ENCODE measurements around the gene ADAP1. TPM values are rescaled to one million over a fixed set of nuclear protein-coding genes. Genes with fewer than 3 reads are reported as not detected.
"Not testable (repeated sequence)": the region's sequence is repeated elsewhere in the genome, so short reads cannot be mapped to it uniquely, and the experiment has no call there.

ADAP1 gene, protein sequence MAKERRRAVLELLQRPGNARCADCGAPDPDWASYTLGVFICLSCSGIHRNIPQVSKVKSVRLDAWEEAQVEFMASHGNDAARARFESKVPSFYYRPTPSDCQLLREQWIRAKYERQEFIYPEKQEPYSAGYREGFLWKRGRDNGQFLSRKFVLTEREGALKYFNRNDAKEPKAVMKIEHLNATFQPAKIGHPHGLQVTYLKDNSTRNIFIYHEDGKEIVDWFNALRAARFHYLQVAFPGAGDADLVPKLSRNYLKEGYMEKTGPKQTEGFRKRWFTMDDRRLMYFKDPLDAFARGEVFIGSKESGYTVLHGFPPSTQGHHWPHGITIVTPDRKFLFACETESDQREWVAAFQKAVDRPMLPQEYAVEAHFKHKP
- total RNA-seq: 10 to 100 TPM in 1 of 2 donors, 1 to 10 TPM in 1; 2.3 to 23.7 TPM

DNA sequence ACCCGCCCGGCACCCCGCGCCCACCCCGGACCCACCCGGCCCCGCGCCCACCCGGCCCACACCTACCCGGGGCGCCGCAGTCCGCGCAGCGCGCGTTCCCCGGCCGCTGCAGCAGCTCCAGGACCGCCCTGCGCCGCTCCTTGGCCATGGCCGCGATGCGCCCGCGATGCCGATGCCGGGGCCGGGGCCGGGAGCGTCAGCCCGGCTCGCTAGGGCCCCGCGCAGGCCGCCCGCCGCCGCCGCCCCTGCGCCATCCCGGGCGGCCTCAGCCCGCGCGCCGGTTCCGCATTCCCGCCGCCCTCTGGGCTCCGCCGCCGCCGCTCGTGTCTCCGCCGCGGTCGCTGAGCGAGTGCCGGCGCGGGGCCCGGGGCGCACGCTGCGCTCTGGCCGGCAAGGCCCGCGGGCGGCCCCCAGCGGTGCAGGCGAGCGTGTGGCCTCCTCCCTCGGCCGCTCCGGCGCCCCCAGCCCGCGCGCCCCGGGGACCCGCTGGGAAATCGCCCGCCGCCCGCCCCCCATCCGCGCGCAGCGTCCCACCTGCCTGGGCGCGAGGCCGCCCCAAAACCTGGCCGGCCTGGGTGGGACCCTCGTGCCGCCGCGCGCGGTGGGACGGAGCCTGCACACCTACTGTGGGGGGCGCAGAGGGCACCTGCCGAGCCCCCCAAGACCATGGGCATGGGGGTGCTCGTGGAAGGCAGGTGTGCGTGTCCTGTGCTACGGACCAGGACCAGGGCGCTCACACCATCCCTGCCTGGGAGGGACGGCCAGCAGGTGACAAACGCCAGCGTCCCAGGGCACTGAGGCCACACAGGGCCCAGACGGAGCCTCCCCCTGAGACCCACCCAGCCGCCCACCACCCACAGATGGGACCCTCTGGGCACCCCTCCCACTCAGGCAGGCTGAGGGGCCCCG is at the start of gene ADAP1:
Gene ADAP1, minus strand, starts transcription at position 351 of the 909 bp plus-strand sequence. Its CDS starts 203 bp downstream, at position 148.
- Mint-ChIP-seq H3K27me3 (peaks cover 7% of the 10 kb centered on the region), H3K27ac (no peak within 1 kb of the TSS)
- peak; percentile 83 for ATAC-seq (replicated peaks)

DNA sequence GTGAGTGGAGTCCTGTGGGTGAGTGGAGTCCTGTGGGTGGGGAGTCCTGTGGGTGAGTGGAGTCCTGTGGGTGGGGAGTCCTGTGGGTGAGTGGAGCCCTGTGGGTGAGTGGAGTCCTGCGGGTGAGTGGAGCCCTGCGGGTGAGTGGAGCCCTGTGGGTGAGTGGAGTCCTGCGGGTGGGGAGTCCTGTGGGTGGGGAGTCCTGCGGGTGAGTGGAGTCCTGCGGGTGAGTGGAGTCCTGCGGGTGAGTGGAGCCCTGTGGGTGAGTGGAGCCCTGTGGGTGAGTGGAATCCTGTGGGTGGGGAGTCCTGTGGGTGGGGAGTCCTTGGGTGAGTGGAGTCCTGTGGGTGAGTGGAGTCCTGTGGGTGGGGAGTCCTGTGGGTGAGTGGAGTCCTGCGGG is 48.0 kb upstream of the ADAP1 start:
- H3K4me3 Mint-ChIP-seq, H3K27me3 Mint-ChIP-seq: not testable (repeated sequence)

More for the DNA sequence above, at the start of gene ADAP1:
- Mint-ChIP-seq H3K4me1 (no peaks in the 10 kb centered on the region), H3K36me3 (ENCODE audit: low read depth) (peaks cover 6% of the 10 kb centered on the region), H3K9me3 (no peaks in the 10 kb centered on the region), H3K4me3 (peak within 1 kb of the TSS; percentile 72)

DNA sequence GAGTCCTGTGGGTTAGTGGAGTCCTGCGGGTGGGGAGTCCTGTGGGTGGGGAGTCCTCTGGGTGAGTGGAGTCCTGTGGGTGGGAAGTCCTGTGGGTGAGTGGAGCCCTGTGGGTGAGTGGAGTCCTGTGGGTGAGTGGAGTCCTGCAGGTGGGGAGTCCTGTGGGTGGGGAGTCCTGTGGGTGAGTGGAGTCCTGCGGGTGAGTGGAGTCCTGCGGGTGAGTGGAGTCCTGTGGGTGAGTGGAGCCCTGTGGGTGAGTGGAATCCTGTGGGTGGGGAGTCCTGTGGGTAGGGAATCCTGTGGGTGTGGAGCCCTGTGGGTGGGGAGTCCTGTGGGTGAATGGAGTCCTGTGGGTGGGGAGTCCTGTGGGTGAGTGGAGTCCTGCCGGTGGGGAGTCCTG is 47.5 kb upstream of the ADAP1 start:
- ATAC-seq (replicated peaks); H3K27ac Mint-ChIP-seq; H3K36me3 Mint-ChIP-seq (ENCODE audit: low read depth); H3K27me3 Mint-ChIP-seq; H3K4me3 Mint-ChIP-seq; H3K4me1 Mint-ChIP-seq; H3K9me3 Mint-ChIP-seq: not testable (repeated sequence)

More for the DNA sequence above, 48.0 kb upstream of the ADAP1 start:
- not testable (repeated sequence) for ATAC-seq (replicated peaks); H3K9me3 Mint-ChIP-seq; H3K36me3 Mint-ChIP-seq (ENCODE audit: low read depth); H3K27ac Mint-ChIP-seq; H3K4me1 Mint-ChIP-seq

DNA sequence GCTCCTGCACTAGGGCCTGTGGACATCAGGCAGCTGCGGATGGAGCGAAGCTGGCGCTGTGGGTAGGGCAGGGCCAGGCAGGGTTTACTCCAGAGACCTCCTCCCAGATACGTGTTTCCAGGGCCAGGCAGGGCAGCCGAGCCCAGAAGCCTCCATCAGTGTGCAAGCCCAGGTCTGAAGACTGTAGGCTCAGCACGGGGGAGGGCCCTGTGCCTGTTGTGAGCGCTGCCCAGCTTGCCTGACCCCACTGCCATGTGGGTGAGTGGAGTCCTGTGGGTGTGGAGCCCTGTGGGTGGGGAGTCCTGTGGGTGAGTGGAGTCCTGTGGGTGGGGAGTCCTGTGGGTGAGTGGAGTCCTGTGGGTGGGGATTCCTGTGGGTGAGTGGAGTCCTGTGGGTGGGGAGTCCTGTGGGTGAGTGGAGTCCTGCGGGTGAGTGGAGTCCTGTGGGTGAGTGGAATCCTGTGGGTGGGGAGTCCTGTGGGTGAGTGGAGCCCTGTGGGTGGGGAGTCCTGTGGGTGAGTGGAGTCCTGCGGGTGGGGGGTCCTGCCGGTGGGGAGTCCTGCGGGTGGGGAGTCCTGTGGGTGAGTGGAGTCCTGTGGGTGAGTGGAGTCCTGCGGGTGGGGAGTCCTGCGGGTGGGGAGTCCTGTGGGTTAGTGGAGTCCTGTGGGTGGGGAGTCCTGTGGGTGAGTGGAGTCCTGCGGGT is 46.7 kb upstream of the ADAP1 start:
- H3K27me3 Mint-ChIP-seq; H3K4me1 Mint-ChIP-seq; H3K9me3 Mint-ChIP-seq; H3K4me3 Mint-ChIP-seq; H3K36me3 Mint-ChIP-seq (ENCODE audit: low read depth); ATAC-seq (replicated peaks); H3K27ac Mint-ChIP-seq: not testable (repeated sequence)

DNA sequence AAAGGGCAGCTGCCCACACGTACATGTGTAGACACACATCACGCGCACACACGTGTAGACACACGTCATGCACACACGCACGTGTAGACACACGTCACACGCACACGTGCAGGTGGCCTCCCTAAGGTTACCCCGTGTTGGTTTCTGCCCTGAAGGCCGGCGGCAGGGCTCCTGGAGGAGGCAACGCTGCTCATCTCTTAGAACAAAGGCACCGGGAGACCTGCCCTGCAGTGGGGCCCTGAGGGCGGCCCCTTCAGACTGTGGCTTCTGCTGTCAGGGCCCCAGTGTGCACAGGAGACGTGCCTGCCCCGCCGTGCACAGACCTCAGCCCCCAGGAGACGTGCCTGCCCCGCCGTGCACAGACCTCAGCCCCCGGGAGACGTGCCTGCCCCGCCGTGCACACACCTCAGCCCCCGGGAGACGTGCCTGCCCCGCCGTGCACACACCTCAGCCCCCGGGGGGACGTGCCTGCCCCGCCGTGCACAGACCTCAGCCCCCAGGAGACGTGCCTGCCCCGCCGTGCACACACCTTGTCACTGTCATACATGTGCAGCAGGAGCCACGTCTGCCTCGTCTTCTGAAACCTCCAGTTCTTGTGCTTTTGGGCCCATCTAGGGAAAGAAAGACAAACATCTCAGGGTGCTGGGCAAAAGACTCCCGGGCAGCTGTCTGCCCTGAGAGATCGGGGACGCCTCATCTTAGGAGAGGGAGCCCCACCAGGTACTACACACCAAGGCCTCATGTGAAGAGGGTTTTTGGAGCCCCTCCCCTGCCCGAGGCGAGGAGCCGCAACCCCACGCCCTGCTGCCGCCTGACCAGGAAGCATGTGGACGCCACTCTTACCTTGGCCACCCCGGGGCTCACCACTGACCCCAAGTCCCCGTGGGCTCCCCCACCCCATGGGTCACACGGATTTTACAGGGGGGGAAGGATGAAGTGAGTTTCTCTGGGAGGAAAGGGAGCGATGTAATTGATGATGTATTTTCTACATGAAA is 45.8 kb upstream of the ADAP1 start:
- Mint-ChIP-seq H3K4me3 (no peak overlapping the region), H3K36me3 (ENCODE audit: low read depth) (peaks cover 9% of the 10 kb centered on the region), H3K4me1 (no peaks in the 10 kb centered on the region), H3K9me3 (no peaks in the 10 kb centered on the region), H3K27ac (no peak overlapping the region), H3K27me3 (no peaks in the 10 kb centered on the region)
- ATAC-seq (replicated peaks): no peak

DNA sequence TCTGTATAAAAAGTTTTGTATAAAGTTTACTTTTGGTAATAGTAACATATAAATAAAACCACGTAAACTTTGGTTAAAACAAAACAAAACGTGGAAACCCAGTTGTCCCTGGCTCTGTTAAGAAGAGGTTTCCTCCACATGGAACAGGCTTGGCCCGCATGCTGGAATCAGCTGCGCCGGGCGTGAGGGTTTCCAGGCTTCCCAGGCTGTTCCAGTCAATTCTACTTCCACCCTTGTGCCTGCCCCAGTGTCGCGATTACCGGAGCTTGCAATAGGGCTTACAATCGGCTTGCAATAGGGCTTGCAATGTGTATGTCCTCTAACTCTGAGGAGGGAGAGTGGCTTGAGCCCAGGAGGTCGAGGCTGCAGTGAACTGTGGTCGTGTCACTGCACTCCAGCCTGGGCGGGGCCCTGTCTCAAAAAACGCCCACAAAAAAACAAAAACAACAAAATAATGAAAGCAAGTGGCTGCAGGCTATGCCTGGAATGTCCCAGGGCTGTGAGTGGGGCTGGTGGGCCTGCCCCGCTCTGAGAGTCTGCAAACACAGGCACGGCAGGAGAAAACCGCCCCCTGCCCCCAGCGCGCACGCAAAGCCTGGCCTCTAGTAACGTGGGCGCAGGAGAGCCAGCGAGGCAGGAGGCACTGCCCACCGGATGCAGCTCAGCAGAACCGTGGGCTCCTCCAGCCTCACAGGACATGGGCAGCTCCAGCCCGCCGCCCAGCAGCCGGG is 44.8 kb upstream of the ADAP1 start:
- ATAC-seq (replicated peaks): no peak
- no peaks in the 10 kb centered on the region for H3K27me3 Mint-ChIP-seq
- peaks cover 9% of the 10 kb centered on the region for H3K36me3 Mint-ChIP-seq (ENCODE audit: low read depth)
- no peak overlapping the region for H3K27ac Mint-ChIP-seq
- H3K4me1 Mint-ChIP-seq: no peaks in the 10 kb centered on the region
- no peak overlapping the region for H3K4me3 Mint-ChIP-seq
- no peaks in the 10 kb centered on the region for H3K9me3 Mint-ChIP-seq

DNA sequence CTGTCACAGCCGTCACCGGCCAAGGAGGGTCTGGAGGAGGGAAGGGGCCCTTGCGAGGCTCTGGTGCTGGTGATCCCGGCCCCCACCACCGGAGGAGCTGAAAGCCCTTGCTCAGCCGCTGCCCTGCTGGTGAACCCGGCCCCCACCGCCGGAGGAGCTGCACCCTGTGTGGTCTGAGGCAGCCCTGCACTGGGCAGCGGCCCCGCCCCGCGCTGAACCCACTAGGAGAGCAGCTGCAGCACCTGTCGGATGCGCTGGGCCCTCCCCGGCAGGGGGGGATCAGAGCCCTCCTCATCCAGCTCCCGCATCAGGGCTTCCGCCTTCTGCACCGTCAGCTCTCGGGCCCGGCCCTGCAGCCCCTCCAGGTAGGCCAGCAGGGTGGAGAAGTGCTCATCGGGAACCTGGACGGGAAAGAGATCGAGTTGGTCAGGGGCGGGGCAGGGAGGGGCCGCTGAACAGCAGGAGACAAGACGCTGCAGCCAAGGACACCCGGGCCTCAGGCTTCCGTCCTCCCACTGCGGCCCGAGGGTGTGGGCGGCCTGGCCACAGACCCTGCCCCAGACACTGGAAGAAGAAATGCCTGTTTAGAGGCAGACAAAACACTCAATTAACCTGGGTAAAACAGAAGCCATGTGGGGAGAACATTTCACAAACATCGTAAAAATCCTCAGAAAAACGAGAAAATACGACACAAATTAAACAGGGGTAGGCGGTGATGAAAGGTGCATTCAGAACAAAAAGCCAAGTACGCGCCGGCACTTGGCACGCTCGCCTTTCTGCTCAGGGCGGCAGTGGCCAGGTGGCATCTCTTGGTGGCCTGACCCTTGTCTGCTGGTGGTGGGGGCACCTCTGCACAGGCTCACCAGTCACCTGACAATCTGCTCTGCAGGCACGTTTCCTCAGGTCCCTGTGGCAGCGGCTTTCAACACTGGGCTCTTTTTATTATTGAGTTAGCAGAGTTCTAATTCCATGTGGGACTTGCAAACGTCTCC is 43.2 kb upstream of the ADAP1 start:
- ATAC-seq (replicated peaks): no peak
- no peaks in the 10 kb centered on the region for H3K9me3 Mint-ChIP-seq
- H3K27ac Mint-ChIP-seq: no peak overlapping the region

DNA sequence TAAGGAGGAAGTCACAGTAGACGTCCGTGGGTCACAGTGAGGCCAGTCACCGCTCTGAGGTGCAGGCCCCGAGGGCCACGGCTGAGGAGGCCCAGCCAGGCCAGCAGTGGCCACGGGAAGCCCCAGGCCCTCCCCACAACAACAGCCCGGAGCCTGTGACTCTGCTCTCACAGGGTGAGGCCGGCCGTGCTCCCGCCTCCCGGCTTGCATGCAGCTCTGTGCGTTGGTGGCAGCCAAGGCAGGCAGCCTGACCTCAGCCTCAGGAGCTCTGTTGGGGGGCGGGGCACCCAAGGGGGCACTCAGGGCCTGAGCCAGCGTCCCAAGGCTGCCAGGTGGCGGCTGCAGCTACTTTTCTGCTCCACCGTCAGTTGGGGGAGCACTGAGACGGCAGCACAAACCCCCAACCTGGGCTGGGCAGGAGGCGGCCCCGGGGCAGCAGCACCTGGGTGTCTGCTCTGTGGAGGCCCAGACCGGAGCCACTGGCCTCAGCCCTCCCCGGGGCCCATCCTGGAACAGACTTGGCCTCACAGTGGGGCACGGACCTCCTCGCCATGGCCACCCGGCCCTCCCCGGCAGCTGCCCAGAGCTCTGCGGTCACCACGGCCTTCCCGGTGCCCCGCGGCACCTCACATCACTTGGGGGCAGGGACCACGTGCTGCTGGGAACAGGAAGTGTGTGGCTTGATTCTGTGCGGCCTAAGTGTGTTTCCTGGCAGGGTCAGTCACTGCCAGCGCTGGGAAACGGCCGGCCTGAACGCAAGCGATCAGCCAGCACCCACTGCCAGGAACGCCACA is 41.8 kb upstream of the ADAP1 start:
- no peak overlapping the region for H3K4me3 Mint-ChIP-seq
- no peaks in the 10 kb centered on the region for H3K4me1 Mint-ChIP-seq
- ATAC-seq (replicated peaks): no peak
- peaks cover 9% of the 10 kb centered on the region for H3K36me3 Mint-ChIP-seq (ENCODE audit: low read depth)
- no peak overlapping the region for H3K27ac Mint-ChIP-seq
- H3K27me3 Mint-ChIP-seq: no peaks in the 10 kb centered on the region
- H3K9me3 Mint-ChIP-seq: no peaks in the 10 kb centered on the region

More for the DNA sequence above, 43.2 kb upstream of the ADAP1 start:
- no peaks in the 10 kb centered on the region for H3K4me1 Mint-ChIP-seq
- H3K4me3 Mint-ChIP-seq: no peak overlapping the region
- H3K36me3 Mint-ChIP-seq (ENCODE audit: low read depth): peaks cover 9% of the 10 kb centered on the region
- H3K27me3 Mint-ChIP-seq: no peaks in the 10 kb centered on the region

DNA sequence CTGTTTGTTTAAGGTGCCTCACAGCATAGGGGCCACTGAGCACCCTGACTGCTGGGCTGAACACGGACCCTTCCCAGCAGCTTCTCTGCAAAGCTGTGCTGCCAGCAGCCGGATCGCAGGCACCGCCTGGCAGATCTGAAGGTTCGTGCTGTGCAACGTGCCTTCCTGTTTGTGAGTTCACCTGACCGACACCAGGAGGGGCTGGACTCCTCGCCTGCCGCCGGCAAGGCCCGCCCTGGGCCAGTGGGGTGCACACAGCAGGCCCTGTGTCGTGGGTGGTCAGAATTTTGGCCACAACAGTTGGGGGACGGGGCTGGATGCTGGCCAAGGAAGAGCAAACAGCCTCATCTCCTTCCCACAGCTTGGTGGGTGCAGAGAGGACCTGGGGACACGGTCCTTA is 41.1 kb upstream of the ADAP1 start:
- Mint-ChIP-seq H3K9me3 (no peaks in the 10 kb centered on the region), H3K27ac (no peak overlapping the region)
- ATAC-seq (replicated peaks): no peak

DNA sequence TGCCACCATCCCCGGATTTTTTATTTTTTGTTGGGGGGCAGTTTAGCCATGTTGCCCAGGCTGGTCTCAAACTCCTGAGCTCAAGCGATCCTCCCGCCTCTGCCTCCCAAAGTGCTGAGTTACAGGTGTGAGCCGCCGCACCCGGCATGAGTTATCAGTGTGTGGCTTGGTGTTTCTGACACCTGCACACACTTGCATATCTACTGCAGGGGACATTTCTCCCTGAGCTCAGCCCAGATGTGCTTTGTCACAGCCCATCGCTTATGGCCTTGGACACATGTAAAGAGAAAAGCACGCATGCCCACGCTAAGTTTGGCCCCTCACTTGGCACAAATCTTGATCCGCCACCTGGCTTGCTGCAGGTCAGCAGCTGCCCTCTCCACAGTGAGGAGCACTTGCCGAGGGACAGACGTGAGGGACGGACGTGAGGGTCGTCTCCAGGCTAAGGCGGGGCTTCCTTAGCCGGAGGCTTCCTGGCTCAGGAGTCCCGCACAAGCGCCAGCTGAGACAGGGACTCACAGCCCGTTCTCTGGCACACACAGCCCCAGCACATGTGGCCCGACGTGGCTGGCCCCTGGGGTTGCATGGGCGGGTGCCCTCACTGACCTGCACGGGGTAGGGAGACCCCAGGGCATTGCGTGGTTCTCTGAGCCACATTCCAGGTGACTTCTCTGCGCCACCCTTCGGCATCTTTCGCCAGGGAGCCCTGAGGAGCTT is 40.3 kb upstream of the ADAP1 start:
- H3K27ac Mint-ChIP-seq: no peak overlapping the region
- peaks cover 9% of the 10 kb centered on the region for H3K36me3 Mint-ChIP-seq (ENCODE audit: low read depth)
- no peaks in the 10 kb centered on the region for H3K4me1 Mint-ChIP-seq
- no peaks in the 10 kb centered on the region for H3K27me3 Mint-ChIP-seq
- ATAC-seq (replicated peaks): no peak
- H3K9me3 Mint-ChIP-seq: no peaks in the 10 kb centered on the region
- no peak overlapping the region for H3K4me3 Mint-ChIP-seq

More for the DNA sequence above, 41.1 kb upstream of the ADAP1 start:
- Mint-ChIP-seq H3K27me3 (no peaks in the 10 kb centered on the region), H3K4me1 (no peaks in the 10 kb centered on the region), H3K4me3 (no peak overlapping the region), H3K36me3 (ENCODE audit: low read depth) (peaks cover 9% of the 10 kb centered on the region)

All from activated T-helper 17 cell treated with anti-CD3 and anti-CD28 coated beads, Interleukin-2, amount 50 U/mL, for 72 hours (primary cell).